HG03558 (cell line): ENCODE measurements around the gene MED20.
"Not testable (repeated sequence)": the region's sequence is repeated elsewhere in the genome, so short reads cannot be mapped to it uniquely, and the experiment has no call there.

Source experiments
- ATAC-seq: cut with Tn5 transposase; IDR thresholded peaks from one replicate; pipeline ENCODE4 v1.9.1; 2021; ENCODE audit warnings: moderate number of reproducible peaks; ENCODE audit not compliant: unreplicated experiment; ENCODE audit errors: extremely low read depth

Gene MED20, protein sequence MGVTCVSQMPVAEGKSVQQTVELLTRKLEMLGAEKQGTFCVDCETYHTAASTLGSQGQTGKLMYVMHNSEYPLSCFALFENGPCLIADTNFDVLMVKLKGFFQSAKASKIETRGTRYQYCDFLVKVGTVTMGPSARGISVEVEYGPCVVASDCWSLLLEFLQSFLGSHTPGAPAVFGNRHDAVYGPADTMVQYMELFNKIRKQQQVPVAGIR

DNA sequence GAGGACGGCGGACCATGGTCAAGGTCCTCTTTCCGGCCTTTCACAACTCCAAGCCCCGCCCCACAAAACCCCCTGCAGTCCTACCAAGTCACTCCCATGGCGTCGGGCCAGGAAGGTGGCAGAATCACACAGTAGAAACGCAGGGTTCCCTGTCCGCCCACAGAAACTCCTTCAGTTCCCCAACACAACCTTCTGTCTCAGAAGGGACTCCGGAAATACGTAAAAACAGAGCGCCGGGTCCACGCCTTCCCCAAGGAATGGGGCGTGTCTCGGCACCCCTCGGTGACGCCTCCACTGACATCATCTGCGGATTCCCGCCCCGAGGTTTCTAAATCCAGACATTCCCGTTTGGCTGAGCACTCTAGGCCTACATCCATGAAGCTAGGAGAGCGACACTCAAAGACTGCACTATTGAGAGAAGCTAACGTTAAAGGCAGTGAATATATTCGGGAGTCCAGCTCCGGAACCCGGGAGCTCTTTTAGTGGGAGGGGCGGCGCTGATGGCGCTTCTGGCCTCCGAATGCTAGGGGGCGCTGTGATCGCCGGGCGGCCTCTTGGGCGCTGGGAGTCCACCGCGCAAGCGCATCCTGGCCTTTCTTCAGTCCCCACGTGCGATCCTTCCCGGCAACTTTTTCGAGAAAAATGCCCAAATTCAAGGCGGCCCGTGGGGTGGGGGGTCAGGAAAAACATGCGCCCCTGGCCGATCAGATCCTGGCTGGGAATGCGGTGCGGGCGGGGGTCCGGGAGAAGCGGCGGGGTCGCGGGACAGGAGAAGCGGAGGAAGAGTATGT is at the start of gene MED20, which contains the start of gene BYSL:
MED20 (minus strand) TSS at position 219 of the 791 bp plus-strand sequence; CDS start at position 98, 121 bp downstream.
BYSL (plus strand) TSS at position 579 of the 791 bp plus-strand sequence; CDS start at position 643, 64 bp downstream.
- ATAC-seq: peak; percentile 61

- no peak for ATAC-seq
Observed at GRCh38 chr6:41970436-41970846, 49.5 kb upstream of the MED20 start.

DNA sequence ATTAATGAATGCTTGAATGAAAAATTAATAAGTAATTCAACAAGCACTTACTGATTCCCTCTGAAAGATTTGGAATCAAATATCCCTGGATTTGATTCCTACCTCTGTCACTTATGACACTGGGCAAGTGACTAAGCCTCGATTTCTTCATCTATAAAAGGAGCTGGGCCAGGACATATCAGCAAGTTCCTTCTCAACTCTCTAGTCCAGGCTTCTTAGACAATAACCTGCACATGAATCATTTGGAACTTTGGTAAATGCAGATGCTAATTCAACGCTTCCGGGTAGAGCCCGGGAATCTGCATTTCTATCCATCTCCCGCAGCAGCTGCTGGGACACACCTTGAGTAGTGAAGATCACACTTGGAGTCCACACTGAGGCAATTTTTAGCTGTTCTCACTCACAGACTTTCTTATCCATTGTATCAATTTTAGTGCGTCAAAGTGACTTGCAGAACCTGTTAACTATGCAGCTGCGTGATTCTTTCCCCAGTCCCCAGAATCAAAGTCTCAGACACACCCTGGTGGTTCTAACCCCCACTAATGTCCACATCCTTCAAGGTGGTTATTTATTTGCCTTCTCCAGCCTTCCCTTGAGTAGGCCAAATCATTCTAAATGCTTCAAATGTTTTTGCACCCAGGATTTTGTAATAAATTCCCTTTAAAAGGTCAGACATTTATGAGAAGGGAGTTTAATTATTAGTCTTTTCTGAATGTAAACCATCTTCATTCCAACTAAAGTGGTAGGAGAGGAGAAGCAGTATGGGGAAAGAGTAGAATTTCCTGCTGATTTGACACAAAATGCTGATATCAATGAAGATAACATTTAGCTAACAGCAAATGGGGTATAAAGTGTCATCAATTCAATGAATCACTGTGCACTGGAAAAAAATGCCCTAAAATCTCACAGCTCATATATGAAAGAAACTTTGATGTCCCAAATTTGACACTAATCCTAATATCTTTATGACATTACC is 46.7 kb upstream of the MED20 start:
- ATAC-seq: no peak

DNA sequence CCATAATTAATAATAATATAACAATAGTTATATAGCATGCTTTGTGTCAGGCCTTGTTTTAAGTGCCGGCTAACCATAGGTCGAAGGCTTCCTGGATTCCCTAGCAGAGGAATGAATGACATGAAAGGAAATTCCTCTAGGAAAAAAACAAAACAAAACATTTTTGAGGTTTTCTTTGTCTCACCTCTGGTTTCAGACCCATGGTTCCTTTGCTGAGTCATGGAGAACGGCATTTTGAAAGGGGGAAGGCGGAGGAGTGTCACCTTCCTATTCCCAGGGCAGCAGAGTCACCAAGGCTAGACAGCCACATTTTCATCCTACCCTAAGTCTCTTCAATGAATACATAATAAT is 46.0 kb upstream of the MED20 start:
- no peak for ATAC-seq

DNA sequence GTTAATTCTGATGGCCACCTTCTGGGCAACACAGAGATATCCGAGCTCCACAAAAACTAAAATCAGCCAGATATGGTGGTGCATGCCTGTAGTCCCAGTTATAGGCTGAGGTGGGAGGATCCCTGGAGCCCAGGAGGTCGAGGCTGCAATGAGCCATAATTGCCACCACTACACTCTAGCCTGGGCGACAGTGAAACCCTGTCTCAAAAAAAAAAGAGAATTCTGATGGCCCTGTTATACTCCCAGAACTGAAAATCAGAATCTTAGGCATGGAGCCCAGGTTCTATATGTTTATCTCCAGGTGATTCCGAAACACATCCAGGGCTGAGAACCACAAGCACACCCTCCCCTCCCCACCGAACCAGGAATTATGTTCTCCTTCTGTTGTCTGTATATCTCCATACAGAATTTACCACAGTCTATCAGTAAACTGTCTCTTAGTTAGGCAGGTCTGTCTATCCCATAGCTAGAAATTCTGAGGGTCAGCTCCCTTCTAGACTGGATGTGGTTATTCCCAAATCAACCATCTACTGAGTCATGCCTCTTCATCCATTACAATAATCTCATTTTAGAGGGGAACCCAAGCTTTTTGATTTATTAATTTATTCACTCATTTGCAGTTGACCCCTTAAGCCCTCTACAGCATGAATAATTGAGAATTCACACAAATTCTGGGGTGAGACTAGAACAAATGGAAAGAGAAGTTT is 45.4 kb upstream of the MED20 start:
- ATAC-seq: no peak

DNA sequence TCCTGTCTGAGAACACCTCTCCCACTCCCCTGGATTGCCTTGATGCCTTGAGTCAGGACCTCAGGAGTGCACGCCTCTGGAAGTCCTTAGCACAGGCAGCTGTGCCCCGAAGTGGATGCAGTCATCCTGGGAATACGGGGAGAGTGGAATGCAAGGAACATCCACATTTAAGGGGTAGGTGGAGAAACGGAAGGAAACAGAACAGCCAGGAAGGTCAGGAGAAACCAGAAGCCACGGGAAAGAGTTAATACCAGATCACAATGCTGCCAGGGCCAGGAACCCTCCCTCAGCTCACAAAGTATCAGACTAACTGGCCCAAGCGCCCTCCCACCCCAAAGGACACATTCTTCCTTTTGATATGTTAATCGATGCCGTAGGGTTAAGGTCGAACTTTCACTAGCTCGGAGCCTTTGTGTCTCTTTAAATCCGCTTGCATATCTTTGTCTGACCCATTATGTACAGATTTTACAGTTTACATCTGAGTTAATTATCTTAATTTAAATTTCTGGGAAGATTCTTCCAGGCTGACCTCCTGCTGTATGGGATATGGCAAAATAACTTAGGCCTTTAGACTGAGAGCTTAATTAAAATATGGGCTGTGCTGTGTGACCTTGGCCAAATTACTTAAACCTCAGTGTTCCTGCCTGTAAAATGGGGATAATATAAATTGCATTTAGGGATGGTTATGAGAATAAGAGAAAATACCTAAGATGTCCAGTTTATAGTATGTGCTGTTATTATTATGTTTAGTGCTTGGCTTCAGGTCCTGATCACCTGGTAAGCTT is 44.7 kb upstream of the MED20 start:
- ATAC-seq: no peak

DNA sequence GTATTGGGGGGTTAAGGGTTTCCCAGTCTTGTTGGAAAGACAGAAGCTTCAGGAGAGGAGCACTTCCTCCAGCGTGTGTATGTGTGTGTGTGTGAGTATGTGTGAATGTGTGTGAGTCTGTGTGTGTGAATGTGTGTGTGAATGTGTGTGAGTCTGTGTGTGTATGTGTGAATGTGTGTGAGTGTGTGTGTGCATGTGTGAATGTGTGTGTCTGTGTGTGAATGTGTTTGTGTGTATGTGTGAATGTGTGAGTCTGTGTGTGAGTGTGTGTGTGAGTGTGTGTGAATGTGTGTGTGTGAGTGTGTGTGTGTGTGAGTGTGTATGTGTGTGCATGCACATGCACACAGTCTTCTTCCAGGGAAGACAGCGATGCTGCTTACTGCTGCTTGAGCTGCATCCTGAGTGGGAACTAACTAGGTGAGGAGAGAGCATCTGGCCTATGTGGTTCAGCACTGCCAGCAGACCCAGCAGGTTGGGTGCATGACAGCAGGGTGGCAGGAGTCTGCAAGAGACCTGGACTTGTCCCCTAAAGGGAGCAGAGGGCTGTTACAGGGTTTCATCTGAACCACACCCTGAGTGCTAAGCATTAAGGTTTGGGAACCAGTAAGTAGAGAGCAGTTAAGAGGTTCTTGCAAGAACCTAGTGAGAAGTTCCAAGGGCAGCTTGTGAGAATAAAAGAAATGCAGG is 43.4 kb upstream of the MED20 start:
- ATAC-seq: no peak

DNA sequence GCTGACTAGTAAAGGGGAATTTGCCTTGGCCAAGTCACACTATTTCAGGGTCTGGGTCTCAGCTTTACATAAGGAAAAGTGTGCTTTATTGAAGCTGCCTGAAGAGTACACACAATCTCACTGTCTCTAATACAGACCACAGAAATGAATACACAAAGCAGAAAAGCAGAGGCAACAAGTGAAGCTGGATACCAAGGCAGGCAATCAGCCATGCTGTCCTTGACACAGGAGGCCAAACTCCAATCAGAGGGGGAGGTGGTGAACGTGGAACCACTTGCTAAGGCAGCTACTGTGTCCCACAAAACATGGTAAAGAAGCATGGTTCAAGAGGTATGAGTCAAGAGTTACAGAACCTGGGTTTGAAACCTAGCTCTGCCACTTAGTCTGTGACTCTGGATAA is 42.4 kb upstream of the MED20 start:
- ATAC-seq: no peak

GRCh38 chr6:41960028-41960427 is 39.1 kb upstream of the MED20 start:
- no peak for ATAC-seq

- ATAC-seq: no peak
Observed at GRCh38 chr6:41958022-41958856, 37.3 kb upstream of the MED20 start.

- no peak for ATAC-seq
Observed at GRCh38 chr6:41957117-41957516, 36.2 kb upstream of the MED20 start.

GRCh38 chr6:41955412-41955811 is 34.5 kb upstream of the MED20 start:
- no peak for ATAC-seq

- ATAC-seq: no peak
Observed at GRCh38 chr6:41954668-41955067, 33.7 kb upstream of the MED20 start.

GRCh38 chr6:41947581-41948220 is 26.8 kb upstream of the MED20 start:
- ATAC-seq: no peak

DNA sequence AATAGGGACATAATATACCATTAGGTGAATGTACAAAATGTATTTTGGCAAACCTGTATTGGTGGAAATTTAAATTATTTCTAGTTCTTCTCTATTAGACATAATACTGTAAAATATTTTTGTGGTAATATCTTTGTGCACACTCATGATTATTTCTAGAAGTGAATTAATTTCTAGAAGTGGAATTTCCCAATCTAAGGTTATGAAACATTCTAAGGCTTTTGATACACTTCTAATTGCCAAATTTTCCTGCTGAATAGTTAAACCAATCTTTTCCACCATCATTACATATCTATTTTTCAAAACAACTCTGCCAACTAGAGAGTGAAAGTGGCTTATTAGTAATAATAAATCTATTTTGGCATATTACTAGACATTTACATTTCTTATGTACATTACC is 22.5 kb upstream of the MED20 start:
- no peak for ATAC-seq

DNA sequence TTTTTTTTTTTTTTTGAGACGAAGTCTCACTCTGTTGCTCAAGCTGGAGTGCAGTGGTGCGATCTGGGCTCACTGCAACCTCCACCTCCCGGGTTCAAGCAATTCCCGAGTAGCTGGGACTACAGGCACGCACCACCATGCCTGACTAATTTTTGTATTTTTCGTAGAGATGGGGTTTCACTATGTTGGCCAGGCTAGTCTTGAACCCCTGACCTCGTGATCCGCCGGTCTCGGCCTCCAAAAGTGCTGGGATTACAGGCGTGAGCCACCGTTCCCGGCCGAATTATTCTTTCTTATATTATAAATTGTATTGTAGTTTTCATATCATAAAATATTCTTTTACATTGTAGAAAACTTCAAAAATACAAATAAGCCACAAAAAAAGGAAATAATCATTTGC is 21.9 kb upstream of the MED20 start:
- not testable (repeated sequence) for ATAC-seq

- no peak for ATAC-seq
Observed at GRCh38 chr6:41942067-41942851, 21.3 kb upstream of the MED20 start.
